IMR-90 (cell line): ENCODE data around the gene GSG1L. TPM values are rescaled to one million over a fixed set of nuclear protein-coding genes. Genes with fewer than 3 reads are reported as not detected.

ENCODE experiments used
- ATAC-seq: fragments of 200-7000 bp; cut with Tn5 transposase; 2 replicates; pipeline ENCODE4 v1.9.1; 2020; ENCODE audit warnings: low read depth, mild to moderate bottlenecking, moderate library complexity
- BruUV-seq: library from RNA; stranded (reverse); fragments of 400-500 nt; replicated peaks from 2 replicates; lab custom pipeline; 2021; lab: Mats Ljungman, UMichigan
- CTCF ChIA-PET: fragments of 300-600 bp; formaldehyde crosslinking; extraction: SDS; loops from one replicate; lab custom pipeline; 2021; ENCODE audit warnings: antibody characterized with exemption; lab: Yijun Ruan, JAX
- POLR2A ChIA-PET: fragments of 300-600 bp; sonication (Branson Sonifier 250); formaldehyde crosslinking; loops from one replicate; lab custom pipeline; 2022; ENCODE audit warnings: antibody characterized with exemption; ENCODE audit not compliant: unreplicated experiment; lab: Charles Lee
- DNase-seq: peaks from one replicate; pipeline ENCODE4 v3.0.0; 2013
- H2AFZ ChIP-seq: replicated peaks from 2 replicates; pipeline ENCODE3; 2013; ENCODE audit warnings: low read length, mild to moderate bottlenecking; ENCODE audit not compliant: poor library complexity
- H2AK5ac ChIP-seq: 2 replicates; pipeline ENCODE4 v1.6.1; 2013; ENCODE audit warnings: low read depth, low read length, inconsistent platforms
- H2AK9ac ChIP-seq: replicated peaks from 2 replicates; pipeline ENCODE3; 2013; ENCODE audit warnings: mild to moderate bottlenecking, low read depth, low read length, moderate library complexity; ENCODE audit not compliant: poor library complexity
- H2BK120ac ChIP-seq: 2 replicates; pipeline ENCODE4 v1.6.1; 2013; ENCODE audit warnings: low read depth, low read length, inconsistent platforms
- H2BK15ac ChIP-seq: 3 replicates; pipeline ENCODE4 v1.6.1; 2013; ENCODE audit warnings: low read depth, low read length, inconsistent platforms
- H2BK20ac ChIP-seq: 2 replicates; pipeline ENCODE4 v1.6.1; 2013; ENCODE audit warnings: low read depth, mild to moderate bottlenecking, inconsistent platforms, low read length, moderate library complexity
- H2BK5ac ChIP-seq: 2 replicates; pipeline ENCODE4 v1.6.1; 2013; ENCODE audit warnings: mild to moderate bottlenecking, low read depth, low read length, inconsistent platforms; ENCODE audit not compliant: poor library complexity, severe bottlenecking
- H3K14ac ChIP-seq: replicated peaks from 2 replicates; pipeline ENCODE4 v1.6.1; 2013; ENCODE audit warnings: low read depth, low read length, inconsistent platforms
- H3K18ac ChIP-seq: 2 replicates; pipeline ENCODE4 v1.6.1; 2013; ENCODE audit warnings: low read depth, low read length, control low read depth
- H3K23ac ChIP-seq: 2 replicates; pipeline ENCODE4 v1.6.1; 2013; ENCODE audit warnings: low read depth, low read length, inconsistent platforms
- H3K27ac ChIP-seq: 2 replicates; pipeline ENCODE4 v1.5.1; 2013; ENCODE audit warnings: mild to moderate bottlenecking, control low read depth, low read length; ENCODE audit not compliant: insufficient read depth
- H3K27me3 ChIP-seq: 2 replicates; pipeline ENCODE4 v1.6.1; 2013; ENCODE audit warnings: low read length; ENCODE audit not compliant: control insufficient read depth, insufficient read depth
- H3K36me3 ChIP-seq: 2 replicates; pipeline ENCODE4 v1.6.1; 2013; ENCODE audit warnings: low read length, mixed read lengths; ENCODE audit not compliant: control insufficient read depth, insufficient read depth
- H3K4ac ChIP-seq: 2 replicates; pipeline ENCODE4 v1.6.1; 2013; ENCODE audit warnings: low read depth, low read length, inconsistent platforms
- H3K4me1 ChIP-seq: 2 replicates; pipeline ENCODE4 v1.6.1; 2013; ENCODE audit warnings: low read length, mixed read lengths; ENCODE audit not compliant: control insufficient read depth, insufficient read depth
- H3K4me2 ChIP-seq: 2 replicates; pipeline ENCODE4 v1.6.1; 2013; ENCODE audit warnings: low read depth, mild to moderate bottlenecking, control low read depth, low read length, moderate library complexity
- H3K4me3 ChIP-seq: 2 replicates; pipeline ENCODE4 v1.5.1; 2013; ENCODE audit warnings: low read depth, mild to moderate bottlenecking, control low read depth, low read length, moderate library complexity; ENCODE audit not compliant: insufficient read depth
- H3K56ac ChIP-seq: 2 replicates; pipeline ENCODE4 v1.6.1; 2013; ENCODE audit warnings: low read length, inconsistent platforms; ENCODE audit not compliant: insufficient read depth; ENCODE audit errors: extremely low read depth
- H3K79me1 ChIP-seq, 2 experiments: 2 replicates each; pipeline ENCODE4 v1.6.1; 2013; ENCODE audit warnings: low read length in 2 of 2, inconsistent platforms in 1 of 2, low read depth in 1 of 2
- H3K9ac ChIP-seq: 2 replicates; pipeline ENCODE4 v1.6.1; 2013; ENCODE audit warnings: low read depth, low read length, control low read depth
- H3K9me1 ChIP-seq: 2 replicates; pipeline ENCODE4 v1.6.1; 2013; ENCODE audit warnings: low read length, inconsistent platforms; ENCODE audit not compliant: insufficient read depth
- H3K9me3 ChIP-seq: 2 replicates; pipeline ENCODE4 v1.6.1; 2013; ENCODE audit warnings: low read length; ENCODE audit not compliant: control insufficient read depth, insufficient read depth
- H4K20me1 ChIP-seq: 2 replicates; pipeline ENCODE4 v1.6.1; 2013; ENCODE audit warnings: low read length, inconsistent platforms; ENCODE audit not compliant: insufficient read depth
- H4K5ac ChIP-seq: 2 replicates; pipeline ENCODE4 v1.6.1; 2013; ENCODE audit warnings: mild to moderate bottlenecking, low read depth, low read length, control low read depth
- H4K8ac ChIP-seq, 2 experiments: 2 replicates each; pipeline ENCODE4 v1.6.1; 2013; ENCODE audit warnings: low read depth in 2 of 2, low read length in 2 of 2, control low read depth in 1 of 2, inconsistent platforms in 1 of 2
- H4K91ac ChIP-seq: 2 replicates; pipeline ENCODE4 v1.6.1; 2013; ENCODE audit warnings: low read depth, low read length, inconsistent platforms; ENCODE audit not compliant: insufficient read depth
- BHLHE40 ChIP-seq: fragments of 150-350 bp; IDR thresholded peaks from 2 replicates; pipeline ENCODE4 v1.6.1; 2016; ENCODE audit warnings: mild to moderate bottlenecking, low read depth, low read length
- CEBPB ChIP-seq: IDR thresholded peaks from 2 replicates; pipeline ENCODE4 v1.6.1; 2012; ENCODE audit warnings: low read depth, low read length, improper control_type of control experiment
- CHD1 ChIP-seq: IDR thresholded peaks from 2 replicates; pipeline ENCODE4 v1.6.1; 2012; ENCODE audit warnings: low read depth, low read length, improper control_type of control experiment
- CTCF ChIP-seq: conservative IDR thresholded peaks from 2 replicates; pipeline ENCODE4 v1.5.1; 2012; ENCODE audit warnings: mild to moderate bottlenecking, low read depth, low read length, improper control_type of control experiment
- ELK1 ChIP-seq: fragments of 150-350 bp; IDR thresholded peaks from 2 replicates; pipeline ENCODE4 v1.6.1; 2016; ENCODE audit warnings: low read depth, mild to moderate bottlenecking, low read length, moderate library complexity, borderline replicate concordance
- FOS ChIP-seq: fragments of 150-350 bp; IDR thresholded peaks from 2 replicates; pipeline ENCODE4 v1.6.1; 2016; ENCODE audit warnings: low read depth, low read length
- MAFK ChIP-seq: IDR thresholded peaks from 2 replicates; pipeline ENCODE4 v1.6.1; 2012; ENCODE audit warnings: low read depth, low read length, improper control_type of control experiment
- MAZ ChIP-seq: IDR thresholded peaks from 2 replicates; pipeline ENCODE4 v1.6.1; 2012; ENCODE audit warnings: low read depth, mild to moderate bottlenecking, low read length, improper control_type of control experiment, moderate library complexity, borderline replicate concordance
- MXI1 ChIP-seq: IDR thresholded peaks from 2 replicates; pipeline ENCODE4 v1.6.1; 2012; ENCODE audit warnings: low read depth, mild to moderate bottlenecking, low read length, moderate library complexity, borderline replicate concordance
- NFE2L2 ChIP-seq: fragments of 150-350 bp; IDR thresholded peaks from 2 replicates; pipeline ENCODE4 v1.6.1; 2016; ENCODE audit warnings: low read depth, mild to moderate bottlenecking, low read length
- POLR2A ChIP-seq: IDR thresholded peaks from 2 replicates; pipeline ENCODE4 v1.6.1; 2012; ENCODE audit warnings: mild to moderate bottlenecking, low read depth, low read length
- RAD21 ChIP-seq: IDR thresholded peaks from 2 replicates; pipeline ENCODE4 v1.6.1; 2012; ENCODE audit warnings: low read length, improper control_type of control experiment
- RCOR1 ChIP-seq: IDR thresholded peaks from 2 replicates; pipeline ENCODE4 v1.6.1; 2012; ENCODE audit warnings: mild to moderate bottlenecking, low read length, improper control_type of control experiment; ENCODE audit not compliant: insufficient replicate concordance
- RFX5 ChIP-seq: IDR thresholded peaks from 2 replicates; pipeline ENCODE4 v1.8.0; 2012; ENCODE audit warnings: low read depth, mild to moderate bottlenecking, low read length, moderate library complexity
- SMC3 ChIP-seq: fragments of 150-350 bp; IDR thresholded peaks from 2 replicates; pipeline ENCODE4 v1.6.1; 2016; ENCODE audit warnings: low read depth, mild to moderate bottlenecking, antibody characterized with exemption, low read length, moderate library complexity
- USF2 ChIP-seq: fragments of 150-350 bp; IDR thresholded peaks from 2 replicates; pipeline ENCODE4 v1.6.1; 2017; ENCODE audit warnings: mild to moderate bottlenecking, antibody characterized with exemption, low read length, low read depth
- WGBS, 2 experiments: methylation state at CpG; one replicate each; pipeline versions ENCODE4 v1.1.5 to v1.1.7; 2013; ENCODE audit warnings: missing lambda C conversion rate in 2 of 2; ENCODE audit not compliant: insufficient read length in 1 of 2; ENCODE audit errors: extremely low coverage in 2 of 2; 5-methylcytosine and 5-hydroxymethylcytosine counted together
- dilution Hi-C: fragments of 300-500 bp; cut with HindIII; formaldehyde crosslinking; loops from one replicate; pipeline ENCODE4 v1.14.3; 2018; ENCODE audit warnings: low sequenced_read_pairs; ENCODE audit not compliant: unreplicated experiment
- in situ Hi-C: fragments of 300-500 bp; cut with MboI; formaldehyde crosslinking; loops from 3 replicates; pipeline ENCODE4 v1.14.3; 2019; ENCODE audit warnings: low sequenced_read_pairs, inconsistent platforms, mixed read lengths
- intact Hi-C: fragments of 100-400 bp; cut with micrococcal nuclease; formaldehyde crosslinking; loops from 2 replicates; pipeline ENCODE4 v1.10.0; 2022
- polyA plus RNA-seq, 3 experiments: library from polyadenylated mRNA; depleted of rRNA; stranded (reverse); fragments of >200 nt; gene quantifications; 2 replicates each; pipeline ENCODE4 v1.2.3, GENCODE V29; 2012; ENCODE audit warnings: low replicate concordance in 1 of 3
- total RNA-seq: library from RNA; depleted of rRNA; stranded (reverse); fragments of >200 nt; gene quantifications from 2 replicates; pipeline ENCODE4 v1.2.3, GENCODE V29; 2012

The GSG1L gene
- total and polyA plus RNA-seq, 2 of the 4 experiments (the other 2 are of a cell fraction), result not detected

- Histone ChIP-seq H2AK9ac (no peak overlapping the region), H2BK120ac (no peak overlapping the region), H3K56ac (no peak overlapping the region), H3K9me1 (no peaks in the 10 kb centered on the region), H3K4me2 (no peak overlapping the region), H3K4me1 (no peaks in the 10 kb centered on the region), H2BK20ac (no peak overlapping the region), H4K5ac (no peak overlapping the region), H3K27ac (no peak overlapping the region), H3K79me1 (no peaks in the 10 kb centered on the region), H3K27me3 (peaks cover 8% of the 10 kb centered on the region), H2BK5ac (no peak overlapping the region), H3K4ac (no peak overlapping the region), H2BK15ac (no peak overlapping the region), H3K14ac (no peak overlapping the region), H2AK5ac (no peak overlapping the region), H4K20me1 (no peaks in the 10 kb centered on the region), H4K91ac (no peak overlapping the region), H3K4me3 (no peak overlapping the region), H4K8ac (no peak overlapping the region), H3K36me3 (no peaks in the 10 kb centered on the region), H3K9me3 (no peaks in the 10 kb centered on the region), H2AFZ (no peak overlapping the region), H3K9ac (no peak overlapping the region), H3K18ac (no peak overlapping the region), H3K23ac (no peak overlapping the region)
- 0% methylated on average over 1 of the region's 9 CpGs; no CpG with 5 or more reads in 1 of the 2 experiments for WGBS, 2 experiments
- BruUV-seq, result no TSS peak
- TF ChIP-seq ELK1 (no peak), RFX5 (no peak), FOS (no peak), MXI1 (no peak), USF2 (no peak), MAFK (no peak), NFE2L2 (no peak), CHD1 (no peak), BHLHE40 (no peak), SMC3 (no peak), CEBPB (no peak), MAZ (no peak), CTCF (no peak), RCOR1 (no peak), RAD21 (no peak), POLR2A (no peak)
- DNase-seq, result no peak
- dilution Hi-C loops, result no loop called here
- POLR2A ChIA-PET, result no interaction called here
- no peak for ATAC-seq
- in situ Hi-C loops, result loop anchor here (10.0 kb wide), 1 partner anchor 98 kb away; no protein-coding TSS in a partner anchor
- intact Hi-C loops, result no loop called here
- CTCF ChIA-PET, result no interaction called here
These were observed 86.5 kb downstream of the GSG1L start for GRCh38 chr16:27976990-27977389.
